ENCODE results near the gene CACNA1B.

CACNA1B gene

DNA sequence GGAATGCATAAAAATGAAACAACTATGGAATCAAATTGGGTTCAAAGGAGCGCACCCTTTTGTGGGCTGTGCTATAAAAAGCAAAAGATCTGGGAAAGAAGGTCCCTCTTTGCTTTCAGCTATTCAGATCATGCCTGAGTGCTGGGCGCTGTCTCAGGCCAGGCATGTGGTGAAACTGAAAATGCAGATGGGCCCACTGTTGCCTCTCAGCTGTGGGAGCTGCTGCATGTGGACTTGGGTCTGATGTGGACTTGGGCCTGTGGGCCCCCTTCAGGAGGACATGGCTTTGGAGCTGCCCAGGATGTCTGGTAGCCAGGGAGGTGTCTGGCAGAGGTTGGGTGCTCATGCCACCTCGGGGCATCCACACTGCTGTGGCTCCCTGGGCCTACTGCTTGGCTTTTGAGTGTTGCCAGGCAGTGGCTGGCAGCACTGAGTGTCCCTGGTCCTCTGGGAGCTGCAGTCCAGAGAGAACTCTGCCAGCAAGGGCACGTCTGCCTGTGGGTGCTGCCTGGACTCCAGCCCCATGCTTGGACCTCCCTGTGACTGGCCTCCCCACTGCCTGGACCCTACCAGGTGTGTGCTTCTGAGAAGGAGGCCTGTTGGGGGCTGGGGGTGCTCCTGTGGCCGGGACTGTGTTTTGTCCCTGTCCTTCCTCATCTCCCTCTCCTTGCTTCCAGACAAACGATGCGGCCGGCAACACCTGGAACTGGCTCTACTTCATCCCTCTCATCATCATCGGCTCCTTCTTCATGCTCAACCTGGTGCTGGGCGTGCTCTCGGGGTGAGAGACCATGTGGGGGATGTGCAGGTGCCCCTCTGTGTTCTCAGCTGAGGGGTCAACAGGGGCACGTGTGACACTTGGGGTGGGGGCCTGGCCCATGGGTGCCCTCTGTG is 74.3 kb downstream of the CACNA1B start:
- no peak overlapping the region for H3K4me3 ChIP-seq (replicated peaks; ENCODE audit: insufficient read depth, low read length)
- TF ChIP-seq, protein P1, sequence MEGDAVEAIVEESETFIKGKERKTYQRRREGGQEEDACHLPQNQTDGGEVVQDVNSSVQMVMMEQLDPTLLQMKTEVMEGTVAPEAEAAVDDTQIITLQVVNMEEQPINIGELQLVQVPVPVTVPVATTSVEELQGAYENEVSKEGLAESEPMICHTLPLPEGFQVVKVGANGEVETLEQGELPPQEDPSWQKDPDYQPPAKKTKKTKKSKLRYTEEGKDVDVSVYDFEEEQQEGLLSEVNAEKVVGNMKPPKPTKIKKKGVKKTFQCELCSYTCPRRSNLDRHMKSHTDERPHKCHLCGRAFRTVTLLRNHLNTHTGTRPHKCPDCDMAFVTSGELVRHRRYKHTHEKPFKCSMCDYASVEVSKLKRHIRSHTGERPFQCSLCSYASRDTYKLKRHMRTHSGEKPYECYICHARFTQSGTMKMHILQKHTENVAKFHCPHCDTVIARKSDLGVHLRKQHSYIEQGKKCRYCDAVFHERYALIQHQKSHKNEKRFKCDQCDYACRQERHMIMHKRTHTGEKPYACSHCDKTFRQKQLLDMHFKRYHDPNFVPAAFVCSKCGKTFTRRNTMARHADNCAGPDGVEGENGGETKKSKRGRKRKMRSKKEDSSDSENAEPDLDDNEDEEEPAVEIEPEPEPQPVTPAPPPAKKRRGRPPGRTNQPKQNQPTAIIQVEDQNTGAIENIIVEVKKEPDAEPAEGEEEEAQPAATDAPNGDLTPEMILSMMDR (IDR thresholded peaks at IDR 0.05; ENCODE audit: insufficient read depth, low read length) = no peak
- TF ChIP-seq SPI1 (IDR thresholded peaks at IDR 0.05; ENCODE audit: borderline replicate concordance, low read depth) = no peak
- TF ChIP-seq, protein P2, sequence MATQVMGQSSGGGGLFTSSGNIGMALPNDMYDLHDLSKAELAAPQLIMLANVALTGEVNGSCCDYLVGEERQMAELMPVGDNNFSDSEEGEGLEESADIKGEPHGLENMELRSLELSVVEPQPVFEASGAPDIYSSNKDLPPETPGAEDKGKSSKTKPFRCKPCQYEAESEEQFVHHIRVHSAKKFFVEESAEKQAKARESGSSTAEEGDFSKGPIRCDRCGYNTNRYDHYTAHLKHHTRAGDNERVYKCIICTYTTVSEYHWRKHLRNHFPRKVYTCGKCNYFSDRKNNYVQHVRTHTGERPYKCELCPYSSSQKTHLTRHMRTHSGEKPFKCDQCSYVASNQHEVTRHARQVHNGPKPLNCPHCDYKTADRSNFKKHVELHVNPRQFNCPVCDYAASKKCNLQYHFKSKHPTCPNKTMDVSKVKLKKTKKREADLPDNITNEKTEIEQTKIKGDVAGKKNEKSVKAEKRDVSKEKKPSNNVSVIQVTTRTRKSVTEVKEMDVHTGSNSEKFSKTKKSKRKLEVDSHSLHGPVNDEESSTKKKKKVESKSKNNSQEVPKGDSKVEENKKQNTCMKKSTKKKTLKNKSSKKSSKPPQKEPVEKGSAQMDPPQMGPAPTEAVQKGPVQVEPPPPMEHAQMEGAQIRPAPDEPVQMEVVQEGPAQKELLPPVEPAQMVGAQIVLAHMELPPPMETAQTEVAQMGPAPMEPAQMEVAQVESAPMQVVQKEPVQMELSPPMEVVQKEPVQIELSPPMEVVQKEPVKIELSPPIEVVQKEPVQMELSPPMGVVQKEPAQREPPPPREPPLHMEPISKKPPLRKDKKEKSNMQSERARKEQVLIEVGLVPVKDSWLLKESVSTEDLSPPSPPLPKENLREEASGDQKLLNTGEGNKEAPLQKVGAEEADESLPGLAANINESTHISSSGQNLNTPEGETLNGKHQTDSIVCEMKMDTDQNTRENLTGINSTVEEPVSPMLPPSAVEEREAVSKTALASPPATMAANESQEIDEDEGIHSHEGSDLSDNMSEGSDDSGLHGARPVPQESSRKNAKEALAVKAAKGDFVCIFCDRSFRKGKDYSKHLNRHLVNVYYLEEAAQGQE (IDR thresholded peaks at IDR 0.05; ENCODE audit: insufficient replicate concordance, low read depth) = no peak
- no peak for TF ChIP-seq GABPA (IDR thresholded peaks at IDR 0.05; ENCODE audit: low read depth)
- no peak for TF ChIP-seq POLR2AphosphoS5 (IDR thresholded peaks at IDR 0.05; ENCODE audit: low read depth)
- DNase-seq (ENCODE audit: low read depth in 1 of 2, low spot score in 1 of 2) = no peak
- H3K27me3 ChIP-seq (ENCODE audit: insufficient read depth, poor library complexity, severe bottlenecking) = no peaks in the 10 kb centered on the region
- no peak overlapping the region for H3K27ac ChIP-seq (replicated peaks)

DNA sequence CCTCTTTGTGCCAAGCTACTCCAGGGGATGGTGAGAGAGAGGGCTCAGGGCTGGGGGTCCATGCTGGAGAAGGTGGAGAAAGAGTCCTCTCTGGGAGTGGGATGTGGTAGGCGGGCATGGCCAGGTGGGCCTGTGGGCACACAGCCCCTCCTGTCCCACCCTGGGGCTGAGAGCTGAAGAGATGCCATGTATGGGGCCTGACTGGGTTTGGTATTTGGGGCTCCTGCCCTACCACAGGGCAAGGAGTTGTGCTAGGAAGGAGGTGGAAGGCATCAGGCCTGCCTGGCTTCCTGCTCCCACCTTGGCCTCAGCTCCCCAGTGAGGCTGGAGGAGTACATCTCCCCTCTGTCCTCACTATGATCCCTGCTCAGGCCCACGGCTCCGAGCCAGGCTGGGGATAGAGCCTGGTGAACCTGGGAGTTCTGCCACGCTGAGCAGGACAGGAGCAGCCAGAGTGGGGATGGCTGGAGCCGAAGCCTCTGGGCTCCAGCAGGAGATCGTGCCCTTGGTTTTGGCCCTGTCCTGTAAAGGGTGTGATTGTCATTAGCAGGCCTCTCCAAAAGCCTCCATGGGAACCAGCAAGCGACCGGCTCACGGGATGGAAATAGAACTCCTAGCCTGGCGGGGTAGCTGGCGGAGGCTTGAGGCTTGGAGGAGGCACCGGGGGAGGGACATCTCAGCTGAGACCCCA is 75.5 kb downstream of the CACNA1B start:
- TF ChIP-seq GABPA (IDR thresholded peaks at IDR 0.05; ENCODE audit: low read depth) (no peak), POLR2AphosphoS5 (IDR thresholded peaks at IDR 0.05; ENCODE audit: low read depth) (no peak), SPI1 (IDR thresholded peaks at IDR 0.05; ENCODE audit: borderline replicate concordance, low read depth) (no peak)
- TF ChIP-seq, protein P2 (IDR thresholded peaks at IDR 0.05; ENCODE audit: insufficient replicate concordance, low read depth) = no peak
- TF ChIP-seq, protein P1 (IDR thresholded peaks at IDR 0.05; ENCODE audit: insufficient read depth, low read length) = no peak
- no peak overlapping the region for H3K27ac ChIP-seq (replicated peaks)
- no peaks in the 10 kb centered on the region for H3K27me3 ChIP-seq (ENCODE audit: insufficient read depth, poor library complexity, severe bottlenecking)

DNA sequence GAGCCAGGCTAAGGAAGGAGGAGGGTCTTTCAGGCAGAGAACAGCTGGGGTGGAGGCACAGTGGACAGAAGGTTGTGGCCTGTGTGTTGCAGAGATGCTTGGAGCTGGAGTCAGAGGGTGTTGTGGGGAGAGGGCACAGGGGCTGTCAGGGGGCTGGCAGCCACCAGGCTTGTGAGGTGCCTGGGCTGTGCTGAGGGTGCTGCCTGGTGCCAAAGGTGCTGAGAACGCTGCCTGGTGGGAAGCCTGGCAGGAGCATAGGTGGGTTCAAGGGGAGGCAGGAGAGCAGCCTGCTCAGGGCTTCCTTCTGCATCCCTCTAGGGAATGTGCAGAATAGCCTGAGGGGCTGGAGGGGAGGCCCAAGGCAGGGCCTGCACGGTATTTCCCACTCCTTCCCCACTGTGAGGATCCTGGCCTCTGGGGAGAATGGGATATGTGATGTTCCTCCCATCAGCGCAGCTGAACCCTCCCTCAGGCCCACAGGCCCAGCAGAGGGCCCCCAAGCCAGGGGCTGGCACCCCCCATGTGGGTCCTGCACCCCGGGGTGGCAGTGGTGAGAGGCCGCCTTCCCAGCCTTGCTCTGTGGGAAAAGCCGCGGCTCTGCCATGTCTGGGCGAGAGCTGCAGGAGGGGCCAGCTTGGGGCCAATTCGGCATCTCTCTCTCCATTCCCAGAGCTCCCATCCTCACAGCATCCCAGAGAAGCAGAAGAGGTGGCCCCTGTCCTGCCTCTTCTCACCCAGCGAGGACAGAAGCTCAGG is 76.3 kb downstream of the CACNA1B start:
- no peak overlapping the region for H3K27ac ChIP-seq (replicated peaks)
- H3K27me3 ChIP-seq (ENCODE audit: insufficient read depth, poor library complexity, severe bottlenecking) = no peaks in the 10 kb centered on the region
- DNase-seq (ENCODE audit: low read depth in 1 of 2, low spot score in 1 of 2) = no peak
- no peak overlapping the region for H3K4me3 ChIP-seq (replicated peaks; ENCODE audit: insufficient read depth, low read length)
- TF ChIP-seq GABPA (IDR thresholded peaks at IDR 0.05; ENCODE audit: low read depth) = no peak
- TF ChIP-seq POLR2AphosphoS5 (IDR thresholded peaks at IDR 0.05; ENCODE audit: low read depth) = no peak
- TF ChIP-seq, protein P2 (IDR thresholded peaks at IDR 0.05; ENCODE audit: insufficient replicate concordance, low read depth) = no peak
- TF ChIP-seq, protein P1 (IDR thresholded peaks at IDR 0.05; ENCODE audit: insufficient read depth, low read length) = no peak
- TF ChIP-seq SPI1 (IDR thresholded peaks at IDR 0.05; ENCODE audit: borderline replicate concordance, low read depth) = no peak

More for the DNA sequence above, 75.5 kb downstream of the CACNA1B start:
- no peak for DNase-seq (ENCODE audit: low read depth in 1 of 2, low spot score in 1 of 2)
- H3K4me3 ChIP-seq (replicated peaks; ENCODE audit: insufficient read depth, low read length) = no peak overlapping the region
